Stimulated activated CD4-positive, alpha-beta T cell treated with anti-CD3 and anti-CD28 coated beads, TNF-alpha, amount 100 ng/mL, for 4 hours (primary cell): ENCODE measurements around the gene ADAMTS7.
A peak's percentile ranks its signal among the peaks of the same experiment; 100 is the strongest.
"Not testable (repeated sequence)": the region's sequence is repeated elsewhere in the genome, so short reads cannot be mapped to it uniquely, and the experiment has no call there.

Experiments
- DNase-seq, 3 experiments: peaks; one replicate each; pipeline ENCODE4 v3.0.0-alpha.2; 2020; ENCODE audit warnings: low read depth in 3 of 3

Gene ADAMTS7, protein sequence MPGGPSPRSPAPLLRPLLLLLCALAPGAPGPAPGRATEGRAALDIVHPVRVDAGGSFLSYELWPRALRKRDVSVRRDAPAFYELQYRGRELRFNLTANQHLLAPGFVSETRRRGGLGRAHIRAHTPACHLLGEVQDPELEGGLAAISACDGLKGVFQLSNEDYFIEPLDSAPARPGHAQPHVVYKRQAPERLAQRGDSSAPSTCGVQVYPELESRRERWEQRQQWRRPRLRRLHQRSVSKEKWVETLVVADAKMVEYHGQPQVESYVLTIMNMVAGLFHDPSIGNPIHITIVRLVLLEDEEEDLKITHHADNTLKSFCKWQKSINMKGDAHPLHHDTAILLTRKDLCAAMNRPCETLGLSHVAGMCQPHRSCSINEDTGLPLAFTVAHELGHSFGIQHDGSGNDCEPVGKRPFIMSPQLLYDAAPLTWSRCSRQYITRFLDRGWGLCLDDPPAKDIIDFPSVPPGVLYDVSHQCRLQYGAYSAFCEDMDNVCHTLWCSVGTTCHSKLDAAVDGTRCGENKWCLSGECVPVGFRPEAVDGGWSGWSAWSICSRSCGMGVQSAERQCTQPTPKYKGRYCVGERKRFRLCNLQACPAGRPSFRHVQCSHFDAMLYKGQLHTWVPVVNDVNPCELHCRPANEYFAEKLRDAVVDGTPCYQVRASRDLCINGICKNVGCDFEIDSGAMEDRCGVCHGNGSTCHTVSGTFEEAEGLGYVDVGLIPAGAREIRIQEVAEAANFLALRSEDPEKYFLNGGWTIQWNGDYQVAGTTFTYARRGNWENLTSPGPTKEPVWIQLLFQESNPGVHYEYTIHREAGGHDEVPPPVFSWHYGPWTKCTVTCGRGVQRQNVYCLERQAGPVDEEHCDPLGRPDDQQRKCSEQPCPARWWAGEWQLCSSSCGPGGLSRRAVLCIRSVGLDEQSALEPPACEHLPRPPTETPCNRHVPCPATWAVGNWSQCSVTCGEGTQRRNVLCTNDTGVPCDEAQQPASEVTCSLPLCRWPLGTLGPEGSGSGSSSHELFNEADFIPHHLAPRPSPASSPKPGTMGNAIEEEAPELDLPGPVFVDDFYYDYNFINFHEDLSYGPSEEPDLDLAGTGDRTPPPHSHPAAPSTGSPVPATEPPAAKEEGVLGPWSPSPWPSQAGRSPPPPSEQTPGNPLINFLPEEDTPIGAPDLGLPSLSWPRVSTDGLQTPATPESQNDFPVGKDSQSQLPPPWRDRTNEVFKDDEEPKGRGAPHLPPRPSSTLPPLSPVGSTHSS (N-terminal part only)

DNA sequence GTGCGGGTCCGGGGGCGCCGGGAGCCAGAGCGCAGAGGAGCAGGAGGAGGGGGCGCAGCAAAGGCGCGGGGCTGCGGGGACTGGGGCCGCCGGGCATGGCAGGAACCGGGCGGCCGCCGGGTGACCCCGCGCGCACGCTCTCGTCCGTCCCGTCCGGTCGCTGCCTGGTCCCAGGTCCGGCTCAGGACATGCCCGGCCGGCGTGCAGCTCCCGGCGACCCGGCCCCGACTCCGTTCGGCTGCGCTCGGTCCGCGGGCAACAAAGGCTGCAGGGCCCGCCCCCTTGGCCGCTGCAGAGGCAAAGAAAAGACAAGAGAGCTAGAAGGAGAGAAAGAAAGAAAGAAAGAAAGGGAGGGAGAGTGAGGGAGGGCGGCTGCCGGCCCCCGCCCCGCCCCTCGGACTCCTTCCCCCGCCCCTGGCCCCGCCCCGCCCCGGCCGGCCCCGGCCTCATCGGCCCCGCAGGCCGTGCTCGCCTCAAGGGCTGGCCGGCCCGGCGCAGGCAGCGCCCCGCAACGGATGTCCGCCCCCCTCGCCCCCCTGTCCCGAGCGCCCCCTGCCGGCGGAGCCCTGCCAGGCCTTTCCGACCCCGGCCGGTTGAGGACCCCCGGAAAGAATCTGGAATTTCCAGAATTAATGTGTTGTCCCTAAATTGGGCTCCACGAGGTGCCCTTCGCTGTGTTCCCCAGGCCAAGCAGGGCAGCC lies at the start of gene ADAMTS7:
TSS of gene ADAMTS7 (minus strand) at position 341 of the 701 bp plus-strand sequence. CDS start at position 97, 244 bp downstream.
- DNase-seq, result peak in 1 of 3 experiments; percentile 13

- DNase-seq, result peak; percentile 58 to 63 (median 62)
Measured at GRCh38 chr15:78859971-78860719, 48.9 kb upstream of the ADAMTS7 start.

- DNase-seq, result no peak
Measured at GRCh38 chr15:78855746-78856145, 44.5 kb upstream of the ADAMTS7 start.

GRCh38 chr15:78854833-78855372 lies 43.6 kb upstream of the ADAMTS7 start:
- DNase-seq, result no peak

DNA sequence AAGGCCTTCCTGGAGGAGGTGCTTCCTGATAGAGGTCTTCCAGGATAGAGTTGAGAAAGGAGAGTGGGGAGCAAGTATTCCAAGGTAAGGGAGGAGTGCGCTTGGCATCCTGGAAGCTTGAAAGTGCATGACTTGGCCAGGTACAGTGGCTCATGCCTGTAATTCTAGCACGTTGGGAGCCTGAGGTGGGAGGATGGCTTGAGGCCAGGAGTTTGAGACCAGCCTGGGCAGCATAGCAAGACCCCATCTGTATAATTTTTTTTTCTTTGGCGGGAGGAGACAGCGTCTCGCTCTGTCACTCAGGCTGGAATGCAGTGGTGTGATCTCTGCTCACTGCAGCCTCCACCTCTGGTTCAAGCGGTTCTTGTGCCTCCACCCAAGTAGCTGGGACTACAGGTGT lies 42.2 kb upstream of the ADAMTS7 start:
- DNase-seq, result no peak

DNA sequence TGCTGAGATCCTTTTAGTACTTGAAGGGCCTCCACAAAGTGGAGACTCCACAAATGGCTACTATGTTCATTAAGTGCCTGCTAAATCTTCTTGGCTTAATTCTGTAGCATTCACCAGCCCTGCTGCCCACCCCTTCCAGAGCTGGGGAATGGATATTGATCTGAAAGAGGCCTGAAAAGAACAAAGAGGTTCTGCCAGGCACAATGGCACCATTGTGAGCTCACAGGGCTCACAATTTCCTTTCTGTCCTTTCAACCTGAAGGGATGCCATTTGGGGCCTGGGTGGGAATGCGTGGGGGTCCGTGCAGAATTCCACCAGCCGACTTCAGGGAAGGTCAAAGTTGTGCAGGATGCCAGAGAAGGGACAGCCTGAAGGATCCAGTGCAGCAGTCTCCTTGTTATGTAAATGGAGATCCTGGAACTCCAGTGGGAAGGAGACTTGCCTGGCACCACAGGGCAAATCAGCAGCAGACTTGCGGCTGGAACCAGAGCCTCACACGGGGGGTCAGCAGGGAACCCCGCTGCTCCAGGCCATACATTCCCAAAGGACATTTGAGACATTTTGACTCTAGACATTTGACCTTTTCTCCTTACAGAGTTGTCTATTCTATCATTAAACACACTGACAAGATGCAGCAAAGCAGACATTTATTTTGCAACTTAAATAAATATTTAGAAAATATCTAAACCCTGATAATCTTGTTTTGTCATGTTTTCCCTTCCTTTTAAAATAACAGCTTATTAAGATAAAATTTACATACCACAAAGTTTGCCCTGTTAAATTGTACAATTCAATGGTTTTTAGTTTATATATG lies 39.9 kb upstream of the ADAMTS7 start:
- DNase-seq, result no peak

DNA sequence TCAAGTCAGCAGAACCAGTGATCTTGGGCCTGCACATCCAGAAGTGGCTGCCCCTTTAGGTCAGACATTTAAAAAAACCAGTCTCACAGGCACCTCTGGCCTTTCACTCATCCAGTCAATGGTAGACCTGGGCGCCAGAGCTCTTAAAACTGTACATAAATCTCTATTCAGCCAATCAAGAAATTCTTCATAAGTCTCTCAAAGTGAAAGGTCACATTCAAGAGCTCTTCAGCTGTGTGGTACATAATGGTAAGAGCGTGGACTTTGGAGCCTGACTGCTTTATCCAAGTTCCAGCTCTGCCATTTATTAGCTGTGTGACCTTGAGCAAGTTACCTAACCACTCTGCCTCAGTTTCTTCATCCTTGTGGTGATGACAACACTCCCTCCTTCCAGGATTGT lies 39.1 kb upstream of the ADAMTS7 start:
- DNase-seq, result no peak

DNA sequence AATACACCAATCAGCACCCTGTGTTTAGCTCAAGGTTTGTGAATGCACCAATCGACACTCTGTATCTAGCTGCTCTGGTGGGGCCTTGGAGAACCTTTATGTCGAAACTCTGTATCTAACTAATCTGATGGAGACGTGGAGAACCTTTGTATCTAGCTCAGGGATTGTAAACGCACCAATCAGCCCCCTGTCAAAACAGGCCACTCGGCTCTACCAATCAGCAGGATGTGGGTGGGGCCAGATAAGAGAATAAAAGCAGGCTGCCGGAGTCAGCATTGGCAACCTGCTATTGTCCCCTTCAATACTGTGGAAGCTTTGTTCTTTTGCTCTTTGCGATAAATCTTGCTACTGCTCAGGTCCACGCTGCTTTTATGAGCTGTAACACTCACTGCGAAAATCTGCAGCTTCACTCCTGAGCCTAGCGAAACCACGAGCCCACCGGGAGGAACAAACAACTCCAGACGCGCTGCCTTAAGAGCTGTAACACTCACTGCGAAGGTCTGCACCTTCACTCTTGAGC lies 36.2 kb upstream of the ADAMTS7 start:
- not testable (repeated sequence) for DNase-seq

- not testable (repeated sequence) for DNase-seq
Measured at GRCh38 chr15:78846906-78847305, 35.6 kb upstream of the ADAMTS7 start.

- DNase-seq, result no peak
Measured at GRCh38 chr15:78842519-78842918, 31.3 kb upstream of the ADAMTS7 start.

- DNase-seq, result no peak
Measured at GRCh38 chr15:78841891-78842290, 30.6 kb upstream of the ADAMTS7 start.

DNA sequence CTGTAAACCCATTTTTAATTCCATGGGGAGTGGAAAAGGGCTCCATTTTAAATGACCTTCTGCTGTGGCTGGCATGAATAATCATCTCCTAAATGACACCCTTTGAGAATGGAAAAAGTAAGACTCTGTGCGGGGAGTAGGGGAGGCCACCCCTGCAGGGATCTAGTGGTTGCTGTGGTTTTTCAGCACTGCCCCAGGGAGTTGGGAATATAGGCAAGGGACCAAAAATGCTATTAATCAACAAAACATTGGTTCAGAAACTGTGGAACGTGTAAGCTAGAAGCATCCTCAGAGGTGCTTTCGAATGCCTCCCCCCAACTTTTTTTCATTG lies 30.1 kb upstream of the ADAMTS7 start:
- DNase-seq, result no peak

- no peak for DNase-seq
Measured at GRCh38 chr15:78840661-78841375, 29.6 kb upstream of the ADAMTS7 start.

DNA sequence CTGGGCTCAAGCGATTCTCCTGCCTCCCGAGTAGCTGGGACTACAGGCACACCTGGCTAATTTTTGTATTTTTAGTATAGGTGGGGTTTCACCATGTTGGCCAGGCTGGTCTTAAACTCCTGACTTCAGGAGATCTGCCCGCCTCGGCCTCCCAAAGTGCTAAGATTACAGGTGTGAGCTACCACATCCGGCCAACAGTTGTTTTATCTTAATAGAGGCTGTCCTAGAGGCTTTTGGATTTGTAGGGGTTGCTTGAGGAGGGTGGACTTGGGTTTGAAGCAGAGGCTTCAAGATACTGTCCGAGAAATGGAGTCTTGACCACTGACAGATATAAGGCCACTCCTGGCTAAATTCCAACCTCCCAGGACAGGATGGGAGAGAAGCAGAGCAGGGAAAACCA lies 27.9 kb upstream of the ADAMTS7 start:
- not testable (repeated sequence) for DNase-seq

DNA sequence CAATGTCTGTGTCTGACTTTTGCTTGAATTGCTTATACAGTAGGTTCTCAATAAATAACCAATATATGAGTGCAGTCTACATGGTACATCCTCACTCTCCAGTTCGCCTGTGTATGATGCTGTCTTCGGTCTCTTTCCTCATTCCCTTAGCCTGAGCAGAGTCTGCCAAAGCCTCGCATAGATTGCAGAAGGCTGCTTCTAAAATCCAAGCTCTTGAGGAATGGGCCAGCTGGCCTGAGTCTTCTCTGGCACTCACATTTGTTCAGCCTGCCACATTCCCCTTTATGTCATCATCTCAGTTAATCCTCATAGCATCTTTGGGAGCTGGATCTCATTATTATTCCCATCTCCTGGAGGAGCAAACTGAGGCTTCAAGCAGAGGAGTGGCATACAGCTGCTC lies 27.2 kb upstream of the ADAMTS7 start:
- DNase-seq, result no peak

DNA sequence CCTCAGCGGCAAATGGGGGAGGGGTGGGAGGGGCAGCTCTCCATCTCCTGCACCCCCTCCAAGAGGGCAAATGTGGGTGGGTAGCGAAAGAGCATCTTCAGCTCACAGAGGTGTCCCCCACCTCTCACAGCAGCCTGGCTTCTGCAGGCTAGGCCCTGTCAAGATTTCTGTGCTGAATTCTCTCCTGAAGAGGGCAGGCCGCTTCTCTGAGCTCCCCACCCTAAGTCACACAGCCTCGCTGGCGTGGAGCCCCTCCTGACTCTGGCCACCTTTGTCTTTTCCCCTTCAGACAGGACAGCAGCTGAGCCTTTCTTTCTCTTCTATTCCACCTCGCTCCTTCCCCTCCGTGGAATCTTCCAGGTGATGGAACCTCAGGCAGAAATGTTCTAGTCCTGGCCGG lies 26.3 kb upstream of the ADAMTS7 start:
- no peak for DNase-seq

DNA sequence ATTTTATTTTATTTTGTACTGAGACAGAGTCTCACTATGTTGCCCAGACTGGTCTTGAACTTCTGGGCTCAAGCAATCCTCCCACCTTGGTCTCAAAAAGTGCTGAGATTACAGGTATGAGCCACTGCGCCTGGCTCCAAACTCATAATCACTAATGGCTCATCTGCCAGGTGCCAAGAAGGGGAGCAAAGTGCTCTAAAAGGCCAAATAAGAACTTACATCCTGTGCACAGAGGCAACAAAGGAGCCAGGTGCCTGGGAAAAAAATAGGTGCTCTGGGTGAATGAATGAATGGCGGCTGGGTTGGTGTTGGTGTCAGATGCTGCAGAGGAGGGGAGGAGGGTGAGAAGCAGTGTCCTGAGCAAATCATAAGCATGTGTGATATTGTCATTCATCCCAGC lies 25.9 kb upstream of the ADAMTS7 start:
- no peak for DNase-seq

GRCh38 chr15:78836333-78836732 lies 25.1 kb upstream of the ADAMTS7 start:
- DNase-seq, result no peak
